Measurements from ENCODE around the gene RABAC1. TPM values are rescaled to one million over a fixed set of nuclear protein-coding genes. Genes with fewer than 3 reads are reported as not detected.

RABAC1 gene
- total and polyA plus RNA-seq, 10 of the 15 experiments (the other 5 are each of a cell fraction or from before 2014, with no cell fraction given) = 10.9 to 115 (median 49.2) TPM

- TF ChIP-seq, protein P1, sequence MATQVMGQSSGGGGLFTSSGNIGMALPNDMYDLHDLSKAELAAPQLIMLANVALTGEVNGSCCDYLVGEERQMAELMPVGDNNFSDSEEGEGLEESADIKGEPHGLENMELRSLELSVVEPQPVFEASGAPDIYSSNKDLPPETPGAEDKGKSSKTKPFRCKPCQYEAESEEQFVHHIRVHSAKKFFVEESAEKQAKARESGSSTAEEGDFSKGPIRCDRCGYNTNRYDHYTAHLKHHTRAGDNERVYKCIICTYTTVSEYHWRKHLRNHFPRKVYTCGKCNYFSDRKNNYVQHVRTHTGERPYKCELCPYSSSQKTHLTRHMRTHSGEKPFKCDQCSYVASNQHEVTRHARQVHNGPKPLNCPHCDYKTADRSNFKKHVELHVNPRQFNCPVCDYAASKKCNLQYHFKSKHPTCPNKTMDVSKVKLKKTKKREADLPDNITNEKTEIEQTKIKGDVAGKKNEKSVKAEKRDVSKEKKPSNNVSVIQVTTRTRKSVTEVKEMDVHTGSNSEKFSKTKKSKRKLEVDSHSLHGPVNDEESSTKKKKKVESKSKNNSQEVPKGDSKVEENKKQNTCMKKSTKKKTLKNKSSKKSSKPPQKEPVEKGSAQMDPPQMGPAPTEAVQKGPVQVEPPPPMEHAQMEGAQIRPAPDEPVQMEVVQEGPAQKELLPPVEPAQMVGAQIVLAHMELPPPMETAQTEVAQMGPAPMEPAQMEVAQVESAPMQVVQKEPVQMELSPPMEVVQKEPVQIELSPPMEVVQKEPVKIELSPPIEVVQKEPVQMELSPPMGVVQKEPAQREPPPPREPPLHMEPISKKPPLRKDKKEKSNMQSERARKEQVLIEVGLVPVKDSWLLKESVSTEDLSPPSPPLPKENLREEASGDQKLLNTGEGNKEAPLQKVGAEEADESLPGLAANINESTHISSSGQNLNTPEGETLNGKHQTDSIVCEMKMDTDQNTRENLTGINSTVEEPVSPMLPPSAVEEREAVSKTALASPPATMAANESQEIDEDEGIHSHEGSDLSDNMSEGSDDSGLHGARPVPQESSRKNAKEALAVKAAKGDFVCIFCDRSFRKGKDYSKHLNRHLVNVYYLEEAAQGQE (IDR thresholded peaks at IDR 0.05; ENCODE audit: low read depth, low read length) = no peak
- TF ChIP-seq, protein P2, sequence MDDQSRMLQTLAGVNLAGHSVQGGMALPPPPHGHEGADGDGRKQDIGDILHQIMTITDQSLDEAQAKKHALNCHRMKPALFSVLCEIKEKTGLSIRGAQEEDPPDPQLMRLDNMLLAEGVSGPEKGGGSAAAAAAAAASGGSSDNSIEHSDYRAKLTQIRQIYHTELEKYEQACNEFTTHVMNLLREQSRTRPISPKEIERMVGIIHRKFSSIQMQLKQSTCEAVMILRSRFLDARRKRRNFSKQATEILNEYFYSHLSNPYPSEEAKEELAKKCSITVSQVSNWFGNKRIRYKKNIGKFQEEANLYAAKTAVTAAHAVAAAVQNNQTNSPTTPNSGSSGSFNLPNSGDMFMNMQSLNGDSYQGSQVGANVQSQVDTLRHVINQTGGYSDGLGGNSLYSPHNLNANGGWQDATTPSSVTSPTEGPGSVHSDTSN (IDR thresholded peaks at IDR 0.05; ENCODE audit: insufficient replicate concordance, low read depth, low read length) = no peak
- TF ChIP-seq, protein P3, sequence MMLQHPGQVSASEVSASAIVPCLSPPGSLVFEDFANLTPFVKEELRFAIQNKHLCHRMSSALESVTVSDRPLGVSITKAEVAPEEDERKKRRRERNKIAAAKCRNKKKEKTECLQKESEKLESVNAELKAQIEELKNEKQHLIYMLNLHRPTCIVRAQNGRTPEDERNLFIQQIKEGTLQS (IDR thresholded peaks at IDR 0.05; ENCODE audit: borderline replicate concordance, extremely low read depth, low read depth, low read length) = no peak
- TF ChIP-seq ZNF274 (IDR thresholded peaks at IDR 0.05; ENCODE audit: insufficient read depth, insufficient read length) (no peak), FOXK2 (IDR thresholded peaks at IDR 0.05) (no peak), CEBPB (IDR thresholded peaks at IDR 0.05; ENCODE audit: borderline replicate concordance in 1 of 2, low read depth in 2 of 2, low read length in 2 of 2) (no peak), MTA3 (IDR thresholded peaks at IDR 0.05; ENCODE audit: borderline replicate concordance, low read length) (no peak), JUND (IDR thresholded peaks at IDR 0.05; ENCODE audit: low read depth, low read length) (no peak), ESRRA (IDR thresholded peaks at IDR 0.05; ENCODE audit: low read length) (no peak), NFXL1 (IDR thresholded peaks at IDR 0.05; ENCODE audit: borderline replicate concordance) (no peak), HDAC2 (IDR thresholded peaks at IDR 0.05) (no peak), SRF (IDR thresholded peaks at IDR 0.05; ENCODE audit: low read depth in 2 of 2, low read length in 2 of 2) (no peak), RELB (IDR thresholded peaks at IDR 0.05; ENCODE audit: low read depth) (no peak), ASH2L (IDR thresholded peaks at IDR 0.05; ENCODE audit: borderline replicate concordance, low read depth) (no peak), NR2C2 (IDR thresholded peaks at IDR 0.05; ENCODE audit: borderline replicate concordance, control insufficient read depth, insufficient read length, low read depth) (no peak)
- TF ChIP-seq, protein P4, sequence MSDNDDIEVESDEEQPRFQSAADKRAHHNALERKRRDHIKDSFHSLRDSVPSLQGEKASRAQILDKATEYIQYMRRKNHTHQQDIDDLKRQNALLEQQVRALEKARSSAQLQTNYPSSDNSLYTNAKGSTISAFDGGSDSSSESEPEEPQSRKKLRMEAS (IDR thresholded peaks at IDR 0.05; ENCODE audit: low read depth, low read length) = no peak
Measured at GRCh38 chr19:41932259-41932719, 26.8 kb downstream of the RABAC1 start (continued).
